H9 (cell line): ENCODE results near the gene RAB11A. TPM values are rescaled to one million over a fixed set of nuclear protein-coding genes. Genes with fewer than 3 reads are reported as not detected.

Source experiments
- DNase-seq: peaks from one replicate; pipeline ENCODE4 v3.0.0-alpha.2; 2017
- H2AFZ ChIP-seq: one replicate; pipeline ENCODE4 v1.6.1; 2013; ENCODE audit warnings: mild to moderate bottlenecking, low read length, control low read depth, moderate library complexity
- H2AK5ac ChIP-seq: 2 replicates; pipeline ENCODE4 v1.6.1; 2013; ENCODE audit warnings: low read length, control low read depth, mixed read lengths; ENCODE audit not compliant: insufficient read length
- H2BK120ac ChIP-seq: one replicate; pipeline ENCODE4 v1.6.1; 2013; ENCODE audit warnings: low read depth, mild to moderate bottlenecking, low read length, control low read depth, inconsistent platforms; ENCODE audit not compliant: poor library complexity, severe bottlenecking
- H2BK12ac ChIP-seq: 2 replicates; pipeline ENCODE4 v1.6.1; 2013; ENCODE audit warnings: low read length, control low read depth, mixed read lengths, low read depth; ENCODE audit not compliant: insufficient read length
- H2BK15ac ChIP-seq: 2 replicates; pipeline ENCODE4 v1.6.1; 2013; ENCODE audit warnings: low read depth, low read length, control low read depth
- H2BK20ac ChIP-seq: one replicate; pipeline ENCODE4 v1.6.1; 2013; ENCODE audit warnings: low read depth, mild to moderate bottlenecking, low read length, control low read depth, inconsistent platforms; ENCODE audit not compliant: poor library complexity, severe bottlenecking
- H2BK5ac ChIP-seq: 2 replicates; pipeline ENCODE4 v1.6.1; 2013; ENCODE audit warnings: low read length, control low read depth, mixed read lengths; ENCODE audit not compliant: insufficient read length
- H3K14ac ChIP-seq: 2 replicates; pipeline ENCODE4 v1.6.1; 2013; ENCODE audit warnings: low read length, control low read depth; ENCODE audit not compliant: insufficient read depth
- H3K18ac ChIP-seq: 2 replicates; pipeline ENCODE4 v1.6.1; 2013; ENCODE audit warnings: low read depth, mild to moderate bottlenecking, mixed read lengths, low read length, control low read depth; ENCODE audit not compliant: insufficient read length
- H3K23ac ChIP-seq: 2 replicates; pipeline ENCODE4 v1.6.1; 2013; ENCODE audit warnings: low read length, control low read depth, mixed read lengths, low read depth; ENCODE audit not compliant: insufficient read length
- H3K23me2 ChIP-seq: 2 replicates; pipeline ENCODE4 v1.6.1; 2013; ENCODE audit warnings: low read depth, mild to moderate bottlenecking, mixed read lengths, low read length, control low read depth; ENCODE audit not compliant: insufficient read length, poor library complexity, severe bottlenecking
- H3K27ac ChIP-seq: 2 replicates; pipeline ENCODE4 v1.5.1; 2013; ENCODE audit warnings: low read length, control low read depth, mixed read lengths, low read depth; ENCODE audit not compliant: insufficient read length
- H3K27me3 ChIP-seq: 2 replicates; pipeline ENCODE4 v1.6.1; 2013; ENCODE audit warnings: low read length, control low read depth, inconsistent platforms; ENCODE audit not compliant: insufficient read depth
- H3K4ac ChIP-seq: 2 replicates; pipeline ENCODE4 v1.6.1; 2013; ENCODE audit warnings: low read depth, mild to moderate bottlenecking, control low read depth, inconsistent platforms, low read length, moderate library complexity
- H3K4me1 ChIP-seq: 2 replicates; pipeline ENCODE4 v1.6.1; 2013; ENCODE audit warnings: low read length, control low read depth, inconsistent platforms; ENCODE audit not compliant: insufficient read depth
- H3K4me2 ChIP-seq: 2 replicates; pipeline ENCODE4 v1.6.1; 2013; ENCODE audit warnings: low read length, control low read depth, mixed read lengths; ENCODE audit not compliant: insufficient read length, insufficient read depth
- H3K56ac ChIP-seq: 2 replicates; pipeline ENCODE4 v1.6.1; 2013; ENCODE audit warnings: low read depth, mild to moderate bottlenecking, mixed read lengths, low read length, control low read depth; ENCODE audit not compliant: insufficient read length
- H3K79me1 ChIP-seq: 2 replicates; pipeline ENCODE4 v1.6.1; 2013; ENCODE audit warnings: low read depth, mild to moderate bottlenecking, moderate library complexity, low read length, control low read depth, inconsistent platforms; ENCODE audit not compliant: insufficient read depth, poor library complexity, severe bottlenecking
- H3K79me2 ChIP-seq: 2 replicates; pipeline ENCODE4 v1.6.1; 2013; ENCODE audit warnings: low read length, control low read depth, inconsistent platforms; ENCODE audit not compliant: insufficient read depth
- H3K9ac ChIP-seq: 2 replicates; pipeline ENCODE4 v1.6.1; 2013; ENCODE audit warnings: low read length, control low read depth, mixed read lengths; ENCODE audit not compliant: insufficient read length; ENCODE audit errors: extremely low read depth
- H3K9me3 ChIP-seq: one replicate; pipeline ENCODE4 v1.6.1; 2013; ENCODE audit warnings: low read depth, low read length, inconsistent platforms; ENCODE audit not compliant: control insufficient read depth
- H3T11ph ChIP-seq: one replicate; pipeline ENCODE4 v1.6.1; 2013; ENCODE audit warnings: mild to moderate bottlenecking, low read length, control low read depth, inconsistent platforms
- H4K20me1 ChIP-seq: one replicate; pipeline ENCODE4 v1.6.1; 2013; ENCODE audit not compliant: control insufficient read depth, insufficient read length, insufficient read depth
- H4K5ac ChIP-seq: 2 replicates; pipeline ENCODE4 v1.6.1; 2013; ENCODE audit warnings: low read depth, mild to moderate bottlenecking, mixed read lengths, low read length, control low read depth; ENCODE audit not compliant: insufficient read length
- H4K8ac ChIP-seq: replicated peaks from 2 replicates; pipeline ENCODE4 v1.6.1; 2013; ENCODE audit warnings: low read length, control low read depth, mixed read lengths, low read depth; ENCODE audit not compliant: insufficient read length
- H4K91ac ChIP-seq: 2 replicates; pipeline ENCODE4 v1.6.1; 2013; ENCODE audit warnings: low read depth, mild to moderate bottlenecking, moderate library complexity, mixed read lengths, low read length, control low read depth; ENCODE audit not compliant: insufficient read length
- H3K27ac Mint-ChIP-seq, 3 experiments: 2 replicates in 2 of 3; 3 replicates in 1 of 3; pipeline ENCODE4 v1.8.0; 2020 to 2021; ENCODE audit warnings: mixed read lengths in 3 of 3, mild to moderate bottlenecking in 1 of 3, moderate library complexity in 1 of 3
- H3K27me3 Mint-ChIP-seq: 2 replicates; pipeline ENCODE4 v1.8.0; 2021; ENCODE audit warnings: low read depth, mild to moderate bottlenecking, moderate library complexity, mixed read lengths
- H3K36me3 Mint-ChIP-seq, 3 experiments: 2 replicates in 2 of 3; 3 replicates in 1 of 3; pipeline ENCODE4 v1.8.0; 2020 to 2021; ENCODE audit warnings: low read depth in 3 of 3, mixed read lengths in 3 of 3; ENCODE audit not compliant: insufficient read depth in 1 of 3
- H3K4me1 Mint-ChIP-seq, 2 experiments: 2 replicates each; pipeline ENCODE4 v1.8.0; 2020; ENCODE audit warnings: mixed read lengths in 2 of 2
- H3K4me3 Mint-ChIP-seq, 2 experiments: 2 replicates in 1 of 2; 3 replicates in 1 of 2; pipeline ENCODE4 v1.8.0; 2020 to 2021; ENCODE audit warnings: mild to moderate bottlenecking in 2 of 2, mixed read lengths in 2 of 2, moderate library complexity in 1 of 2
- H3K9me3 Mint-ChIP-seq, 2 experiments: 2 replicates in 1 of 2; 3 replicates in 1 of 2; pipeline ENCODE4 v1.8.0; 2020; ENCODE audit warnings: mild to moderate bottlenecking in 2 of 2, mixed read lengths in 2 of 2, moderate library complexity in 1 of 2
- WGBS: extraction: QIAGEN DNeasy Blood & Tissue Kit; methylation state at CpG from one replicate; pipeline ENCODE4 v1.1.7; 2013; ENCODE audit warnings: missing lambda C conversion rate, low lambda C conversion rate, mixed read lengths; ENCODE audit not compliant: insufficient read length; ENCODE audit errors: extremely low coverage; 5-methylcytosine and 5-hydroxymethylcytosine counted together
- total RNA-seq: library from RNA; stranded (reverse); gene quantifications from 2 replicates; pipeline ENCODE4 v1.2.1, GENCODE V29; 2021
- TF ChIP-seq, protein P1 (sequence below): fragments of 200-600 bp; sonication (generic); conservative IDR thresholded peaks from 3 replicates; pipeline ENCODE4 v1.8.0; 2021; ENCODE audit warnings: antibody characterized with exemption, mild to moderate bottlenecking

RAB11A gene
- total RNA-seq, 1 experiment from 2014 or later: 217 TPM

DNA sequence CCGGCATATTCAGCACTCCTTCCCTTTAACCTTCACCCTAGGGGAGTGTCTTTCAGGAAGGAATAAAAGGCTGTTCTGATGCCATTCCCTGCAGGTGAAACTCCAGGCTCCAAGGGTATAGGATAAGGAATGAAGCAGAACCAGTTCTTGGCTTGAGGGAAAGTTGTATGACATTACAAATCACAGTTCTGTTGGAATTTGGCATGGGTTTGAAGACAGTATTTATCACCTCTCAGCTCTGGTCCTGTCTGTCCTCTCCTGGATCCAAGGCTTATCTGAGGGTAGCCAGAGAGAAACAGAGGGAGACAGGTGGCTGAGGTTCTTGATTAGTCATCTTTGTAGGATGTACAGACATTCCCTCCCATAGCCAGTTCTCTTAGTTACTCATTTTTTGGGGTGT lies 37.1 kb downstream of the RAB11A start:
- Mint-ChIP-seq H3K9me3 (no peaks in the 10 kb centered on the region), H3K27ac (peak overlapping the region in 1 of 3 experiments; percentile 85; a peak in 3 of 7 replicates), H3K36me3 (peaks cover 6 to 36% (median 9%) of the 10 kb centered on the region in 3 experiments; a peak in 6 of 7 replicates), H3K27me3 (no peaks in the 10 kb centered on the region), H3K4me1 (peaks cover 33 to 39% of the 10 kb centered on the region in 2 experiments), H3K4me3 (no peak overlapping the region)
- Histone ChIP-seq H3K14ac (no peak overlapping the region), H3K4me2 (no peak overlapping the region), H3K79me2 (no peaks in the 10 kb centered on the region), H3K56ac (no peak overlapping the region), H3K9ac (no peak overlapping the region), H3K27me3 (no peaks in the 10 kb centered on the region), H3K23me2 (no peaks in the 10 kb centered on the region), H3K79me1 (no peaks in the 10 kb centered on the region), H3K27ac (no peak overlapping the region), H2AK5ac (no peak overlapping the region), H3K4ac (no peak overlapping the region), H4K20me1 (no peaks in the 10 kb centered on the region), H3T11ph (no peak overlapping the region), H3K9me3 (no peaks in the 10 kb centered on the region), H2BK5ac (no peak overlapping the region), H3K23ac (no peak overlapping the region), H3K18ac (no peak overlapping the region), H4K5ac (no peak overlapping the region), H4K91ac (no peak overlapping the region), H2AFZ (no peak overlapping the region), H3K4me1 (peaks cover 9% of the 10 kb centered on the region; the same call in 1 of the 2 replicates), H4K8ac (no peak overlapping the region), H2BK120ac (no peak overlapping the region), H2BK12ac (no peak overlapping the region), H2BK15ac (no peak overlapping the region), H2BK20ac (no peak overlapping the region)
- WGBS: no CpG with 5 or more reads among the region's 1 CpG
- TF ChIP-seq, protein P1, sequence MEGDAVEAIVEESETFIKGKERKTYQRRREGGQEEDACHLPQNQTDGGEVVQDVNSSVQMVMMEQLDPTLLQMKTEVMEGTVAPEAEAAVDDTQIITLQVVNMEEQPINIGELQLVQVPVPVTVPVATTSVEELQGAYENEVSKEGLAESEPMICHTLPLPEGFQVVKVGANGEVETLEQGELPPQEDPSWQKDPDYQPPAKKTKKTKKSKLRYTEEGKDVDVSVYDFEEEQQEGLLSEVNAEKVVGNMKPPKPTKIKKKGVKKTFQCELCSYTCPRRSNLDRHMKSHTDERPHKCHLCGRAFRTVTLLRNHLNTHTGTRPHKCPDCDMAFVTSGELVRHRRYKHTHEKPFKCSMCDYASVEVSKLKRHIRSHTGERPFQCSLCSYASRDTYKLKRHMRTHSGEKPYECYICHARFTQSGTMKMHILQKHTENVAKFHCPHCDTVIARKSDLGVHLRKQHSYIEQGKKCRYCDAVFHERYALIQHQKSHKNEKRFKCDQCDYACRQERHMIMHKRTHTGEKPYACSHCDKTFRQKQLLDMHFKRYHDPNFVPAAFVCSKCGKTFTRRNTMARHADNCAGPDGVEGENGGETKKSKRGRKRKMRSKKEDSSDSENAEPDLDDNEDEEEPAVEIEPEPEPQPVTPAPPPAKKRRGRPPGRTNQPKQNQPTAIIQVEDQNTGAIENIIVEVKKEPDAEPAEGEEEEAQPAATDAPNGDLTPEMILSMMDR: no peak
- peak; percentile 12 for DNase-seq
